Keratinocyte (primary cell): ENCODE data around the gene ARMC8.

Experiments
- CTCF ChIP-seq, 3 experiments: IDR thresholded peaks in 1 of 3; conservative IDR thresholded peaks in 1 of 3; optimal IDR thresholded peaks in 1 of 3; 2 replicates in 2 of 3; 3 replicates in 1 of 3; pipeline versions ENCODE3 to v1.5.1; 2011; ENCODE audit warnings: low read length in 3 of 3, mild to moderate bottlenecking in 3 of 3, moderate library complexity in 2 of 3, control low read depth in 1 of 3, inconsistent platforms in 1 of 3; ENCODE audit not compliant: insufficient read depth in 2 of 3; ENCODE audit errors: extremely low read depth in 1 of 3
- EZH2 ChIP-seq: IDR thresholded peaks from one replicate; pipeline ENCODE4 v1.6.1; 2012; ENCODE audit warnings: inconsistent platforms, mild to moderate bottlenecking, low read length, moderate library complexity

GRCh38 chr3:138265745-138266144 lies 78.6 kb downstream of the ARMC8 start:
- TF ChIP-seq CTCF (optimal IDR thresholded peaks at IDR 0.05 in 1 of 3, IDR thresholded peaks at IDR 0.05 in 1 of 3, conservative IDR thresholded peaks at IDR 0.05 in 1 of 3; ENCODE audit: extremely low read depth in 1 of 3, insufficient read depth in 2 of 3, low read length in 3 of 3) = no peak
- TF ChIP-seq EZH2 = no peak
